Measurements from ENCODE around the gene DHPS.
"Not testable (repeated sequence)": the region's sequence is repeated elsewhere in the genome, so short reads cannot be mapped to it uniquely, and the experiment has no call there.

The DHPS gene

DNA sequence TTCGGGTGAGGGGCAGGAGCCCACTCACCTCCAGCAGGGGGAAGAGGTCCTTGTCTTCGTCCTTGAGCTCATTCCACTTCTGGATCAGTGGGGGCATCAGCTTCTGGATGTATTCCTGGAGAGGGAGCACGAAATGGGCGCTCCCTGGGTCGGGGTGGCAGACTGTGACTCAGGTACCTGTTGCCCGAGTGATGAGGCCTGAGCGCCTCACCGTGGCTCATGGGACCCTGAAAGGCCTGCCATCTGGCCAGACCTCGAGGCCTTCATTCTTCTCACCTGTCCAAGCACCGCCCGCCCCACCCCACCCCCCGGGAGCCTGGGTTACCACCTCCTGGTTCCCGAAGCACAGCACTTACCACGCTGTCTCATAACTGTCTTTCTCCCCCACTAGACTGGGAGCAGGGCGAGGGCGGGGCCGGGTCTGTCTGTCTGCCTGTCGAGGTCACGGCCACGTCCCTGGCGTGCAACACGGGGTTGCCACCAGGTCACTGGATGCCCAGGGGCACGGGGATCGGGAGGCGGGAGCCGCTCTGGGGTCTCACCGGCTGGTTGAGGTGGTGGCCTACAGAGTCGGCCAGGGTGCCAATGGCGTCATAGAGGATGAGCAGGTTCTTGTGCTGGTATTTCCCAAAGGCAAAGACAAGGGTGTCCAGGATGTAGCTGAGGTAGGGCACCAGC is 24.1 kb upstream of the DHPS start:
- DNase-seq (ENCODE audit: low read depth, low spot score) = no peak
- H3K4me3 ChIP-seq (ENCODE audit: low read depth, low read length) = no peak overlapping the region
- in situ Hi-C loops (cut with HindIII; ENCODE audit: low sequenced_read_pairs) = no loop called here
- TF ChIP-seq, protein P1, sequence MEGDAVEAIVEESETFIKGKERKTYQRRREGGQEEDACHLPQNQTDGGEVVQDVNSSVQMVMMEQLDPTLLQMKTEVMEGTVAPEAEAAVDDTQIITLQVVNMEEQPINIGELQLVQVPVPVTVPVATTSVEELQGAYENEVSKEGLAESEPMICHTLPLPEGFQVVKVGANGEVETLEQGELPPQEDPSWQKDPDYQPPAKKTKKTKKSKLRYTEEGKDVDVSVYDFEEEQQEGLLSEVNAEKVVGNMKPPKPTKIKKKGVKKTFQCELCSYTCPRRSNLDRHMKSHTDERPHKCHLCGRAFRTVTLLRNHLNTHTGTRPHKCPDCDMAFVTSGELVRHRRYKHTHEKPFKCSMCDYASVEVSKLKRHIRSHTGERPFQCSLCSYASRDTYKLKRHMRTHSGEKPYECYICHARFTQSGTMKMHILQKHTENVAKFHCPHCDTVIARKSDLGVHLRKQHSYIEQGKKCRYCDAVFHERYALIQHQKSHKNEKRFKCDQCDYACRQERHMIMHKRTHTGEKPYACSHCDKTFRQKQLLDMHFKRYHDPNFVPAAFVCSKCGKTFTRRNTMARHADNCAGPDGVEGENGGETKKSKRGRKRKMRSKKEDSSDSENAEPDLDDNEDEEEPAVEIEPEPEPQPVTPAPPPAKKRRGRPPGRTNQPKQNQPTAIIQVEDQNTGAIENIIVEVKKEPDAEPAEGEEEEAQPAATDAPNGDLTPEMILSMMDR (IDR thresholded peaks at IDR 0.05; ENCODE audit: low read depth, low read length) = no peak

DNA sequence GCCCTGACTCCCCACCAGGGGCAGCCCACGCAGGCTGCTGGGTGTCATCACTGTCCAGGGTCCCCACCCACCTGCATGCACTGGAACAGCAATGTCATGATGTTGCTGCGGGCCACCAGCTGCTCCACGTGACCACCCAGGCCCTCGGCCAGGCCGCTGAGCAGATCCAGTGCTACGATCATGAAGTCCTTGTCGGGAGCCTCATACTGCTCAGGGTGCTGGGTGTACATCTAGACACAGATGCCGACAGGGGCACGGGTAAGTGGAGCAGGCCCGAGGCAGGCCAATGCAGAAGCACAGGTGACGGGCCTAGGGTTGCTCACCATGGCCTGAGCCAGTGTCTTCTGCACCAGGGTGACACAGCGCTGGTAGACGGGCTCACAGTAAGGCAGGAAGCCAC is 23.5 kb upstream of the DHPS start:
- TF ChIP-seq, protein P1 (IDR thresholded peaks at IDR 0.05; ENCODE audit: low read depth, low read length) = no peak
- in situ Hi-C loops (cut with HindIII; ENCODE audit: low sequenced_read_pairs) = no loop called here

DNA sequence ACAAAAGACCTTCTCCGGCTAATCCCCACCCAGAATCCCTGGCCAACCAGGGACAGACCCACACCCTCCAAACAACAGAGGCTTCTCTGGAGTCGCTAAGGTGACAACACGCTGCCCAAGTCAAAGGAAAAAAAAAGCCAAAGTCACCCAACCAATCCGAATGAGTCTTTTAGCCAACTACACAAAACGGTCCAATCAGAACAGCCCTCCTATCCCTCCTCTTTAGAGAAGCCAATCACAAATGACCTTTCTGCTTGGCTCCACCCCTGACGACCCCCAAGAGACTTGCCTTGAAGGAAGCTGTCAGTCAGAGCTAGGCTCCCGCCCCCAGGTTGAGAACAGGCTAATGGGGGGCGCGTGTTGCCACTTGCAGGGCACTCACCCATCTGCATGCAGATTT is 21.4 kb upstream of the DHPS start:
- DNase-seq (ENCODE audit: low read depth, low spot score) = peak; percentile 25
- TF ChIP-seq, protein P1 (IDR thresholded peaks at IDR 0.05; ENCODE audit: low read depth, low read length) = no peak
- H3K4me3 ChIP-seq (ENCODE audit: low read depth, low read length) = no peak overlapping the region
- in situ Hi-C loops (cut with HindIII; ENCODE audit: low sequenced_read_pairs) = no loop called here

More for the DNA sequence above, 23.5 kb upstream of the DHPS start:
- H3K4me3 ChIP-seq (ENCODE audit: low read depth, low read length) = no peak overlapping the region
- DNase-seq (ENCODE audit: low read depth, low spot score) = no peak

GRCh38 chr19:12701596-12702282 is 20.1 kb upstream of the DHPS start:
- TF ChIP-seq, protein P1 (IDR thresholded peaks at IDR 0.05; ENCODE audit: low read depth, low read length) = no peak
- no peak for DNase-seq (ENCODE audit: low read depth, low spot score)
- in situ Hi-C loops (cut with HindIII; ENCODE audit: low sequenced_read_pairs) = no loop called here
- H3K4me3 ChIP-seq (ENCODE audit: low read depth, low read length) = no peak overlapping the region

- in situ Hi-C loops (cut with HindIII; ENCODE audit: low sequenced_read_pairs) = no loop called here
- no peak for DNase-seq (ENCODE audit: low read depth, low spot score)
- TF ChIP-seq, protein P1 (IDR thresholded peaks at IDR 0.05; ENCODE audit: low read depth, low read length) = no peak
- no peak overlapping the region for H3K4me3 ChIP-seq (ENCODE audit: low read depth, low read length)
Measured at GRCh38 chr19:12698138-12698537, 16.5 kb upstream of the DHPS start.

DNA sequence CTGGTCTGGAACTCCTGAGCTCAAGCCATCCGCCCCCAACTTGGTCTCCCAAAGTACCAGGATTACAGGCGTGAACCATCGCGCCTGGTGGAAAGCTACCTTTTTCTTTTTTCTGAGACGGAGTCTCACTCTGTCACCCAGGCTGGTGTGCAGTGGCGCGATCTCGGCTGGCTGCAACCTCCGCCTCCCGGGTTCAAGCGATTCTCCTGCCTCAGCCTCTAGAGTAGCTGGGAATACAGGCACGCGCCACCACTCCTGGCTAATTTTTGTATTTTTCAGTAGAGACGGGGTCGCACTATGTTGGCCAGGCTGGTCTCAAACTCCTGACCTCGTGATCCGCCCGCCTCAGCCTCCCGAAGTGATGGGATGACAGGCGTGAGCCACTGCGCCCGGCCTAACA is 15.7 kb upstream of the DHPS start:
- DNase-seq (ENCODE audit: low read depth, low spot score); in situ Hi-C loops (cut with HindIII; ENCODE audit: low sequenced_read_pairs); H3K4me3 ChIP-seq (ENCODE audit: low read depth, low read length): not testable (repeated sequence)

Measured in astrocyte of the spinal cord (primary cell).